ENCODE measurements around the gene STXBP4.

Gene STXBP4, protein sequence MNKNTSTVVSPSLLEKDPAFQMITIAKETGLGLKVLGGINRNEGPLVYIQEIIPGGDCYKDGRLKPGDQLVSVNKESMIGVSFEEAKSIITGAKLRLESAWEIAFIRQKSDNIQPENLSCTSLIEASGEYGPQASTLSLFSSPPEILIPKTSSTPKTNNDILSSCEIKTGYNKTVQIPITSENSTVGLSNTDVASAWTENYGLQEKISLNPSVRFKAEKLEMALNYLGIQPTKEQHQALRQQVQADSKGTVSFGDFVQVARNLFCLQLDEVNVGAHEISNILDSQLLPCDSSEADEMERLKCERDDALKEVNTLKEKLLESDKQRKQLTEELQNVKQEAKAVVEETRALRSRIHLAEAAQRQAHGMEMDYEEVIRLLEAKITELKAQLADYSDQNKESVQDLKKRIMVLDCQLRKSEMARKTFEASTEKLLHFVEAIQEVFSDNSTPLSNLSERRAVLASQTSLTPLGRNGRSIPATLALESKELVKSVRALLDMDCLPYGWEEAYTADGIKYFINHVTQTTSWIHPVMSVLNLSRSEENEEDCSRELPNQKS

DNA sequence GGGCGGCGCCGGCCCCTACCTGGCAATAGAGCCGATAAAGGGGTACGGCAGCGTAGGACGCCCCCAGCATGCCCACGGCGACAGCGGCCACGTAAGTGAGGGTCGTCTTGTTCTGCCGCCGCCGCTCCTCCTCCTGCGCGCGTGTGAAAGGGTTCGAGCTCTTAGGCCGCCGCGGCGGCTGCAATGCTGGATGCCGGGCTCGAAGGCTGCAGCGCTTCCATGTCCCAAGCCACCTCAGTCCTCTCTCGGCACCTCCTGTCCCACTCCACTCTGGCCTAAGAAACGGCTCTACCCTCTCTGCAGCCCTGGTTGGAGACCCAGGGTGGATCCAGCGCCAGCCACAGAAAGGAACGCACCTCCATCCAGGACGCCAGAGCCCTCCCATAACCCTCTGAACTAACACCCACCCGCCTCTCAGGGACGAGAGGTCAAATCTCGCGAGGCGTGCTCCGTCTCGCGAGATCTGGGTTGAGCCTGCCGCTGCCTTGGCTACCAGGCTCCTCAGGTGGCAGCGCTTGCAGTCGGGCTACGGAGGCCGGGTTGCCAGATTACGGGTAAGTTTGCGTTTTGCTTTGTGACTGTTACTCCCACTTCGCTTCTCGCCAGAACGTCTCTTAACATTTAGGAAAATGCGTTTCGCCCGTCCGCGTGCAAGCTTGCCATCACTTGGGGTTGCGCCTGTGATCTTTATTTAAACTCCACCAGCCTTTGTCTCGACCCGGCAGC is at the start of gene STXBP4, which contains the start of gene COX11:
STXBP4 (plus strand) TSS at position 504 of the 726 bp plus-strand sequence. CDS start 17,455 bp downstream, outside the sequence.
COX11 (minus strand) TSS at position 393 of the 726 bp plus-strand sequence; CDS start at position 385, 8 bp downstream.
- peak; percentile 87 for DNase-seq

- no peak for DNase-seq
Observed at GRCh38 chr17:54919425-54919824, 49.1 kb upstream of the STXBP4 start.

DNA sequence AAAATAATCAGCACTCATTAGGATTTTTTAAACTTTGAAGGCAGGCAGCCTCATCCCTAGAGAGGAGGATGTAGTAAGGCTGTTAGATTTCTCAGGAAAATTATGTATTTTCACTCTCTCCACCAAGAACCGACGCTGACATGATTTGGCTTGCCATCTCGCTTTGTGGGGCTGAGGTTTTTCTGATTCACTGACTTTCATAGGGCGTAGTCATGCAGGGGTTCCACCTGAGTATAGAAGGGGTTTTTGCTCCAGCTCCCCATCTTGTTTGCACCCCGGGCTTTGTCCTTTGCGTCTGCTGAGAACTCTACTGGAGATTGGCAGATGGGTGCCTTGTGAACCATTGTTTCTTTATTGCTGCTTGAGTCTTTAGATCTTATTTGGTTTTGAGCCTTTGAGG is 47.7 kb upstream of the STXBP4 start:
- DNase-seq = no peak

DNA sequence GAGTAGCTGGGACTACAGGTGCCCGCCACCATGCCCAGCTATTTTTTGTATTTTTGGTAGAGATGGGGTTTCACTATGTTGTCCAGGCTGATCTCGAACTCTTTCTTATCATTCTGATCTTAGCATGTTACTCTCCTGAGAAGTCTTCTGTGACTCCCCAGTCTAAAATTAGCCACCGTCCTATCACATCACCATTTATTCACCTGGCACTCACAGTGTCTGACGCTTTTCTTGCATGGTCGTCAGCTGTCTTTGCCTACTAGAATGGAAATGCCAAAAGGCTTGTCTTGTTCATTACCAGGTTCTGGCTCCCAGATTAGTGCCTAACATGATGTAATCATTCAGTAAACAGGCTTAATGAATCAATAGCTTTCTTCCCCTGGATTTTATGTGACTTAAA is 44.2 kb upstream of the STXBP4 start:
- DNase-seq = no peak

DNA sequence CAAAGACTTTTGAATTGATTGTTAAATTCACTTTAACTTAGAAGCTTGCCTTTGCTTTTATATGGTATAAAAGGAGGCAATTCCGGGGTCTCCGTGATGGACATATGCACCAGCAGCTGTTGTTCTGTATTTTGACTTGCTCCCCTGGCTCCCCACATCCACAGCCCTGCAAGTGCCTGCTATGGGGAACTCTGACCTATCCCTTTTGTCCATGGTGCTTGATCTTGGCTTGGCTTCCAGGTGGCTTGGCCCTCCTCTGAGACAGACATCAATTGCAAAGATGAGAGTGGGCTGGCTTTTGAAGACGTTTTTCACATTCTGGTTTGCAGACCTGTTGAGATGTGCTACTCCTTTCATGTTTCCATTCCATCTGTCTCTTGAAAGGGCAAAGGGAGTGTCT is 41.0 kb upstream of the STXBP4 start:
- DNase-seq = no peak

GRCh38 chr17:54932711-54933110 is 35.9 kb upstream of the STXBP4 start:
- no peak for DNase-seq

GRCh38 chr17:54933921-54934320 is 34.6 kb upstream of the STXBP4 start:
- DNase-seq = no peak

- no peak for DNase-seq
Observed at GRCh38 chr17:54935471-54935870, 33.1 kb upstream of the STXBP4 start.

DNA sequence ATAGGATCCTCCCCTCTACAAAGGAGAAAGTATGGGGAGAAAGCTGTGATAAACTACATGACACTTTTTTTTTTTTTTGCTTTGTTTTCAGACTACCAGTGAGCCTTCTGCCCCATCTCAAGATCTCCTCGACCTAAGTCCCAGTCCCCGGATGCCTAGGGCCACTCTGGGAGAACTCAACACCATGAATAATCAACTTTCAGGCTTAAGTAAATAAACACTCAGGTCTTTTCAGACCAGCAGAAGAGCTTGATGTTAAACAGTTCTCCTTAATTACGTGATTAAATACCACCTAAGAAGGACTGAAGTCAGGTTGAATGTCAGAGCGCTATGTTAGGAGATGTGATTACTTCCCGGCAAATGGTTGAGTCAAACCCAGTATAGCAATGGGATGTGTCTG is 31.5 kb upstream of the STXBP4 start:
- DNase-seq = no peak

DNA sequence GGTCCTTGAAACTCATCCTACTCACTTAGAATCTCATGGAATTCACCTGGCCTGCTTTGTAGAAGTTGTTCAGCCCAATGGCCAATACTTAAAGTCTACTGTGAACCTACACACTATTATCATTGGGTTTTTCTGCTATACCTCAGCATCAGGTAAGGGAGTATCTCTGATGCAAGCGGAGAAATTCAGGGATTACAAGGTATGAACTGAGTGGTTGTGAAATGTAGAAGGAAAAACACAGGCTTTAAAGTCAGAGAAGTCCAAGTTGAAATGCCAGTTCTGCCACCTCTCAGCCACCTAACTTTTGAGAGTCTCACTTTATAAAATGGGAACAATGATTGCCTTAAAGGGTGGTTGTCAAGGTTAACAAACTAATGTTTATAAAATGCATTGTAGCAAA is 31.1 kb upstream of the STXBP4 start:
- DNase-seq = no peak

DNA sequence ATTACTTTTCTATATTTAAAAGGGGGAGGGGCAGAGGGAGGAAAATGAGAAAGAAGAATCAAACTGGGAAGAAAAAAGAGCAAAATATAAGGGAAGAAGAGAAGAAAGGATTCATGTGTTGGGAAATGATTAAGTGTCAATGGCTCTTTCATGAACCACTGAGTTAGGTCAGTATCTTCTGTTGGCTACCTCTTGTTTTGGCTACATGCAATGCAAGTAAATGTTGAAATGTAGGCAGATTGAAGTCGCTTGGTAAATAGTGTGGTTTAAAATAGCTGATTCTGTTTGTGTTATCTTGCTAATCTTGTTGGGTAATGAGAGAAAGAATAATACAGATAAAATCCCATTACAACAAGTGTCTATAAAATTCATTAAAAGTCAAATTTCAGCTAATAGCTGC is 27.3 kb upstream of the STXBP4 start:
- DNase-seq = no peak

DNA sequence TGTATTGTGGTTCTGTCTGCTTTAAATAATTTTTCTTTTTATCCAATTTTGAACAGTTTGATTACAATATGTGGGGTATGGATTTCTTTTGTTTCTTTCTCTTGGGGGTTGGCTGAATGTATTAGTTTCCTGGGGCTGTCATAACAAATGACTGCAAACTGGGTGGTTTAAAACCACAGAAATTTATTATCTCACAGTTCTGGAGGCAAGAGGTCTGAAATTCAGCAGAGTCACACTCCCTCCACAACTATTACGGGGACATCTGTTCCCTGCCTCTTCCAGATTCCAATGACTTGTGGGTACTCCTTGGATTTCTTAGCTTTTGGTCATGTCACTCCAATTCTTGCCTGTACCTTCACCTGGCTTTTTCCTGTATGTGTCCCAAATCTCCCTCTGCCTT is 23.8 kb upstream of the STXBP4 start:
- no peak for DNase-seq

- DNase-seq = no peak
Observed at GRCh38 chr17:54945231-54945630, 23.3 kb upstream of the STXBP4 start.

GRCh38 chr17:54945671-54946070 is 22.9 kb upstream of the STXBP4 start:
- no peak for DNase-seq

- DNase-seq = no peak
Observed at GRCh38 chr17:54947396-54947795, 21.2 kb upstream of the STXBP4 start.

DNA sequence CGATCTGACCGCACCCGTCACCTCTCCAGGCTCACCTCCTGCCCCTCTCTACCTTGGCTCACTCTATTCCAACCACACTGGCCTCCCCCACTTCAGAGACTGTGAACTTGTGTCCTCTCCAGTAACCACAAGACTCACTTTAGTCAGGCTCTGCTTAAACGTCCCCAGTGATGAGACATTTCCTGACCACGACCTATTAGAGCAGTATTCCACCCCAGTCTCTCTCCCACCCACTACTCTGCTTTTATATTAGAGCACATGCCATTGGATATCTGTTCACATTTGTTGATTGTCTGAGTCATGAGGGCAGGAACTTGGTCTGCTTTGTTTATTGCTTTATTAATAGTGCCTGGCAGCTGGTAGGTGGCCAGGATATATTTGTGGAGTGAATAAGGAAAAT is 20.2 kb upstream of the STXBP4 start:
- no peak for DNase-seq

DNA sequence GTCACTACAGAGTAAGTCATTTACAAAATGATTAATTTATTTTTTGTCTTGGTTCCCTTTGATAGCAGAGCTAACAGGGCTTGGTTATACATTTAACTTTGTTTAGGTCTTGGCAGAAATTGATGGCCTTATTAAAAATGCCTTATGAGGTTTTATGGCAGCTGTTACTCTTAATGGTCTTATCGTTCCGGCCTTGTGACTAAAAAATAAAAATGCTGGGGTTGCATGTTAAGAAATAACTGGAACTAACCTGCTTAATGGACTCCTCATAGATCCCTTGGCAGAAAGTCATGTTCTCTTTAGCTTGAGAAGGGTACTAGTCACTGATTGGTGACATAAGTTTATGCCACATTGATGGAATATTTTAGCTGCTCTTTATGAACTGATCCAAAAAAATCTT is 18.4 kb upstream of the STXBP4 start:
- no peak for DNase-seq

- no peak for DNase-seq
Observed at GRCh38 chr17:54951286-54951685, 17.3 kb upstream of the STXBP4 start.

- no peak for DNase-seq
Observed at GRCh38 chr17:54956791-54957190, 11.8 kb upstream of the STXBP4 start.

GRCh38 chr17:54967621-54968261 is 824 bp upstream of the STXBP4 start:
- DNase-seq = no peak

DNA sequence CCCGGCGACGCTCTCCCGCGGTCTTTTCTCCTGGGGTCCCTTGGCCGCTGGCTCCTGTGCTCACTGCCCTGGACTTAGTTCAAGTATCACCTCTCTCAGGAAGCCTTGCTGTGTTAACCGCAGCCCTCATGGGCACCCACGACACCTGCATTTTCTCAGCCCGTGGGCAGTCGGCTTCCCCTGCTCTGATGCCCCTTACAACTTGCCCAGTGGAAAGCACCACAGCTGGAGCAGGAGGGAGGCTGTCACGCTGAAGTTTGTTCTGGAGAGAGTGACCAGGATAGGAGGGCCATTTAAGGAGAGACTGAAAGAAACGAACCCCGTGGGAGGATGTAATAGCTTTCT is 395 bp downstream of the STXBP4 start:
- no peak for DNase-seq

GRCh38 chr17:54969658-54970572 is 1.4 kb downstream of the STXBP4 start:
- DNase-seq = no peak

Data from NCI-H2029 treated with DMSO at 0.1 percent for 48 hours (cell line).